Lung (tissue), 12 donors: ENCODE data around the gene RGCC. TPM values are rescaled to one million over a fixed set of nuclear protein-coding genes. Genes with fewer than 3 reads are reported as not detected.

Source experiments
- ATAC-seq: fragments of 200-7000 bp; cut with Tn5 transposase; one replicate; pipeline ENCODE4 v1.9.1; 2020; ENCODE audit warnings: moderate number of reproducible peaks; ENCODE audit not compliant: insufficient read depth, low FRiP score
- DNase-seq, 3 donors: peaks; one replicate each; pipeline ENCODE4 v3.0.0-alpha.2; 2013 to 2017
- H3K27ac ChIP-seq, 2 donors: one replicate each; pipeline ENCODE4 v1.5.1; 2013; ENCODE audit warnings: mild to moderate bottlenecking in 2 of 2, moderate library complexity in 2 of 2, control low read depth in 1 of 2, inconsistent platforms in 1 of 2, low read depth in 1 of 2, low read length in 1 of 2
- H3K27me3 ChIP-seq, 3 donors: one replicate each; pipeline ENCODE4 v1.5.1; 2013; ENCODE audit warnings: low read length in 2 of 3; ENCODE audit not compliant: control insufficient read depth in 3 of 3, insufficient read depth in 3 of 3
- H3K36me3 ChIP-seq, 4 donors: one replicate each; pipeline ENCODE4 v1.5.1; 2013; ENCODE audit warnings: low read length in 4 of 4, mild to moderate bottlenecking in 1 of 4, moderate library complexity in 1 of 4; ENCODE audit not compliant: control insufficient read depth in 4 of 4, insufficient read depth in 4 of 4
- H3K4me1 ChIP-seq, 5 donors: one replicate each; pipeline ENCODE4 v1.5.1; 2013; ENCODE audit warnings: low read length in 5 of 5, mild to moderate bottlenecking in 2 of 5, moderate library complexity in 1 of 5; ENCODE audit not compliant: control insufficient read depth in 5 of 5, insufficient read depth in 5 of 5
- H3K4me3 ChIP-seq: one replicate; pipeline ENCODE4 v1.5.1; 2013; ENCODE audit warnings: mild to moderate bottlenecking, control low read depth, moderate library complexity
- H3K9ac ChIP-seq, 2 donors: one replicate each; pipeline ENCODE4 v1.5.1; 2013; ENCODE audit warnings: low read length in 2 of 2, control low read depth in 1 of 2; ENCODE audit not compliant: insufficient read depth in 1 of 2
- H3K9me3 ChIP-seq, 4 donors: one replicate each; pipeline ENCODE4 v1.5.1; 2013; ENCODE audit warnings: low read length in 3 of 4, mild to moderate bottlenecking in 1 of 4, moderate library complexity in 1 of 4; ENCODE audit not compliant: control insufficient read depth in 4 of 4, insufficient read depth in 3 of 4
- CTCF ChIP-seq: IDR thresholded peaks from 2 replicates; pipeline ENCODE4 v1.5.1; 2012; ENCODE audit warnings: mild to moderate bottlenecking; ENCODE audit errors: control extremely low read depth, extremely low read depth
- WGBS, 2 donors: extraction: QIAGEN DNeasy Blood & Tissue Kit; methylation state at CpG; one replicate each; pipeline ENCODE4 v1.1.7; 2013; 5-methylcytosine and 5-hydroxymethylcytosine counted together
- polyA plus RNA-seq, 2 donors: library from polyadenylated mRNA; stranded (reverse); fragments of 200-250 nt; gene quantifications; one replicate each; pipeline ENCODE4 v1.2.1, GENCODE V29; 2013
- total RNA-seq, 2 donors: library from RNA; depleted of rRNA in 1 of 2; stranded (reverse); fragments of >200 nt in 1 of 2; gene quantifications; one replicate each; pipeline ENCODE4 v1.2.1, GENCODE V29; 2014 to 2021
- donor health status: control.
- donor health status: control.
- donor health status: Bipolar disorder and iron deficiency.
- donor health status: healthy.
- donor health status: DM: yes; HTN: yes; CAD: no.

RGCC gene
- total and polyA plus RNA-seq, 4 donors = 167 to 359 (median 292) TPM

- peak overlapping the region; percentile 77 to 97 for H3K27ac ChIP-seq
- DNase-seq (peak; percentile 40 to 65 (median 49)), ATAC-seq (peak; percentile 8)
- peak overlapping the region; percentile 51 to 71 for H3K9ac ChIP-seq
- H3K27me3 ChIP-seq = peaks cover 0 to 2% (median 0%) of the 10 kb centered on the region in 3 donors
- peaks cover 0 to 16% (median 8%) of the 10 kb centered on the region in 4 donors for H3K36me3 ChIP-seq
- TF ChIP-seq CTCF = no peak
- 0 to 1% methylated on average over 50 of the region's 50 CpGs for WGBS, 2 donors
- H3K4me3 ChIP-seq = peak overlapping the region; percentile 96
- peaks cover 0 to 27% (median 11%) of the 10 kb centered on the region in 5 donors for H3K4me1 ChIP-seq
- peaks cover 0 to 3% (median 0%) of the 10 kb centered on the region in 4 donors for H3K9me3 ChIP-seq
Observed at GRCh38 chr13:41458187-41458760, 924 bp downstream of the RGCC start.

- Histone ChIP-seq H3K4me3 (peak overlapping the region; percentile 96), H3K27me3 (peaks cover 0 to 2% (median 0%) of the 10 kb centered on the region in 3 donors), H3K27ac (peak overlapping the region; percentile 77 to 97), H3K9ac (peak overlapping the region; percentile 51 to 71), H3K36me3 (peaks cover 0 to 19% (median 11%) of the 10 kb centered on the region in 4 donors), H3K4me1 (peaks cover 0 to 27% (median 12%) of the 10 kb centered on the region in 5 donors), H3K9me3 (peaks cover 0 to 3% (median 0%) of the 10 kb centered on the region in 4 donors)
- 9 to 22% methylated on average over 4 of the region's 4 CpGs for WGBS, 2 donors
- peak; percentile 39 to 68 (median 50) for DNase-seq
- TF ChIP-seq CTCF = peak; percentile 61
- ATAC-seq = no peak
Observed at GRCh38 chr13:41458761-41459431, 1.5 kb downstream of the RGCC start.

GRCh38 chr13:41459432-41460073 is 2.2 kb downstream of the RGCC start:
- WGBS, 2 donors = 51% methylated on average over 7 of the region's 7 CpGs
- peaks cover 0 to 2% (median 0%) of the 10 kb centered on the region in 3 donors for H3K27me3 ChIP-seq
- H3K9ac ChIP-seq = peak overlapping the region in 1 of 2 donors; percentile 53
- TF ChIP-seq CTCF = no peak
- peaks cover 0 to 27% (median 12%) of the 10 kb centered on the region in 5 donors for H3K4me1 ChIP-seq
- peaks cover 0 to 25% (median 13%) of the 10 kb centered on the region in 4 donors for H3K36me3 ChIP-seq
- peak overlapping the region in 1 of 2 donors; percentile 64 for H3K27ac ChIP-seq
- H3K4me3 ChIP-seq = peak overlapping the region; percentile 49
- ATAC-seq (no peak), DNase-seq (peak in 2 of 3 donors; percentile 43 to 53)
- H3K9me3 ChIP-seq = peaks cover 0 to 3% (median 0%) of the 10 kb centered on the region in 4 donors
